HepG2 (cell line): ENCODE results near the gene NAB2. TPM values are rescaled to one million over a fixed set of nuclear protein-coding genes. Genes with fewer than 3 reads are reported as not detected.

Source experiments
- CSRNP1 ChIP-seq: sonication (generic); formaldehyde crosslinking; IDR thresholded peaks from 2 replicates; pipeline ENCODE4 v1.8.1; 2023; ENCODE audit warnings: mild to moderate bottlenecking, missing genetic modification reagents
- HIC2 ChIP-seq: sonication (generic); formaldehyde crosslinking; IDR thresholded peaks from 2 replicates; pipeline ENCODE4 v1.9.0; 2022; ENCODE audit warnings: low read depth, missing genetic modification reagents
- HMG20B ChIP-seq: conservative IDR thresholded peaks from 2 replicates; pipeline ENCODE4 v1.6.1; 2016; ENCODE audit warnings: missing genetic modification reagents, missing compliant biosample characterization
- HOMEZ ChIP-seq: IDR thresholded peaks from 2 replicates; pipeline ENCODE4 v1.6.1; 2016; ENCODE audit warnings: low read depth
- MATR3 ChIP-seq: sonication (generic); formaldehyde crosslinking; IDR thresholded peaks from 2 replicates; pipeline ENCODE4 v1.4.0; 2020; ENCODE audit warnings: missing genetic modification reagents
- NFRKB ChIP-seq: fragments of 450-650 bp; IDR thresholded peaks from 2 replicates; pipeline ENCODE4 v1.6.1; 2017
- RORA ChIP-seq: sonication (generic); formaldehyde crosslinking; IDR thresholded peaks from 2 replicates; pipeline ENCODE4 v1.5.0; 2020; ENCODE audit warnings: mild to moderate bottlenecking, missing genetic modification reagents, moderate library complexity
- SOX13 ChIP-seq, 3 experiments: fragments of 450-650 bp in 1 of 3; sonication (generic) in 1 of 3; formaldehyde crosslinking in 1 of 3; IDR thresholded peaks in 2 of 3; conservative IDR thresholded peaks in 1 of 3; 2 replicates each; pipeline versions ENCODE4 v1.5.0 to v1.6.1; 2016 to 2020; ENCODE audit warnings: antibody characterized with exemption in 1 of 3, mild to moderate bottlenecking in 1 of 3, missing compliant biosample characterization in 1 of 3, missing genetic modification reagents in 1 of 3, moderate library complexity in 1 of 3
- SRY ChIP-seq: sonication (generic); formaldehyde crosslinking; IDR thresholded peaks from 2 replicates; pipeline ENCODE4 v1.8.0; 2022; ENCODE audit warnings: mild to moderate bottlenecking, missing genetic modification reagents
- TBL1XR1 ChIP-seq: fragments of 150-350 bp; IDR thresholded peaks from 2 replicates; pipeline ENCODE4 v1.6.1; 2014; ENCODE audit warnings: borderline replicate concordance, low read length; ENCODE audit not compliant: partially characterized antibody
- ZBTB7B ChIP-seq: sonication (generic); formaldehyde crosslinking; IDR thresholded peaks from 2 replicates; pipeline ENCODE4 v1.4.0; 2020; ENCODE audit warnings: missing genetic modification reagents
- ZFP36 ChIP-seq: fragments of 150-350 bp; IDR thresholded peaks from 2 replicates; pipeline ENCODE4 v1.6.1; 2018; ENCODE audit warnings: borderline replicate concordance, low read length, low read depth; ENCODE audit not compliant: partially characterized antibody
- ZNF143 ChIP-seq: sonication (generic); formaldehyde crosslinking; IDR thresholded peaks from 2 replicates; pipeline ENCODE4 v1.4.0; 2020; ENCODE audit warnings: missing genetic modification reagents
- ZNF296 ChIP-seq: sonication (generic); formaldehyde crosslinking; conservative IDR thresholded peaks from 2 replicates; pipeline ENCODE4 v1.5.0; 2020; ENCODE audit warnings: mild to moderate bottlenecking, missing genetic modification reagents
- ZNF335 ChIP-seq: sonication (generic); formaldehyde crosslinking; IDR thresholded peaks from 2 replicates; pipeline ENCODE4 v1.4.0; 2020; ENCODE audit warnings: missing genetic modification reagents
- ZNF747 ChIP-seq: sonication (generic); formaldehyde crosslinking; IDR thresholded peaks from 2 replicates; pipeline ENCODE4 v1.8.1; 2023; ENCODE audit warnings: missing genetic modification reagents, mild to moderate bottlenecking, borderline replicate concordance
- ZNF816 ChIP-seq: sonication (generic); formaldehyde crosslinking; IDR thresholded peaks from 2 replicates; pipeline ENCODE4 v1.8.0; 2022; ENCODE audit warnings: missing genetic modification reagents, mild to moderate bottlenecking, borderline replicate concordance
- ZSCAN20 ChIP-seq: sonication (generic); formaldehyde crosslinking; IDR thresholded peaks from 2 replicates; pipeline ENCODE4 v1.4.0; 2020; ENCODE audit warnings: missing genetic modification reagents, mild to moderate bottlenecking, borderline replicate concordance
- polyA plus RNA-seq, 8 experiments: library from polyadenylated mRNA; depleted of rRNA in 3 of 8; stranded (reverse) in 7 of 8; unstranded in 1 of 8; fragments of >200 nt; fragmentation: Illumina TruSeq in 4 of 8; extraction: Trizol in 4 of 8; gene quantifications; 2 replicates each; pipeline versions ENCODE4 v1.2.1 to v1.2.3, GENCODE V29; 2011 to 2016; ENCODE audit warnings: low read depth in 4 of 8, missing spikeins in 1 of 8, mixed read lengths in 1 of 8; ENCODE audit not compliant: insufficient read depth in 1 of 8
- total RNA-seq, 5 experiments: library from RNA; depleted of rRNA; stranded (reverse); fragments of >200 nt; fragmentation: Illumina TruSeq; extraction: Trizol; gene quantifications; 2 replicates each; pipeline ENCODE4 v1.2.3, GENCODE V29; 2016; ENCODE audit warnings: low read depth in 1 of 5
- TF ChIP-seq, protein P1 (sequence below): sonication (generic); formaldehyde crosslinking; IDR thresholded peaks from 2 replicates; pipeline ENCODE4 v1.4.0; 2020; ENCODE audit warnings: missing genetic modification reagents, borderline replicate concordance
- TF ChIP-seq, protein P2 (sequence below): sonication (generic); formaldehyde crosslinking; IDR thresholded peaks from 2 replicates; pipeline ENCODE4 v1.5.0; 2020; ENCODE audit warnings: mild to moderate bottlenecking, low read depth, missing genetic modification reagents, borderline replicate concordance

Gene NAB2
- total and polyA plus RNA-seq, 2 of the 13 experiments (the other 11 are each of a cell fraction or from before 2014, with no cell fraction given): 11.7 to 12.9 TPM

DNA sequence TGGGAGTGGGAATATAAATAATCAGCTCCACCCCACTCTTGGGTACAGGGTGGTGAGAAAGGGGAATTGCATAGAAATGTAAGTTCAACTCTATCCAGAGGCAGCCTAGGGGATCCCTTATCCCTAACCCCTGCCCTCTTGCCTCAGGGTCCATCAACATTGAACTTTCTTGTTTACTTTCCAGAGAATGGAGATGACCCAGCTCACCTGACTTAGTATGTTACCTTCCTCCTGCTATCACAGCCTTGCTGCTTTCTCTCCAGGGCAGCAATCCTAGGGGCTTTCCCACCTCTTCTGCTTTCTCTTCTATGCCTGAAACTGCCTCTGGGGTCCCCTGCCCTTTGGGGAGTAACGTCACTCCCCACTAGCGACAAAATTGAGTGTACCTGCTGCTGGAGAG lies 42.0 kb downstream of the NAB2 start (continued):
- TF ChIP-seq HOMEZ (CRISPR knock-in tag) (no peak), ZNF816 (CRISPR knock-in tag) (no peak), SRY (no peak), HMG20B (CRISPR knock-in tag) (0 out of 2 replicates have a peak, but pooled peaks have one; percentile 48), TBL1XR1 (no peak), NFRKB (no peak), ZNF747 (CRISPR knock-in tag) (no peak), SOX13 (IDR thresholded peaks at IDR 0.05) (0 out of 2 replicates have a peak, but pooled peaks have one; percentile 10), SOX13 (CRISPR knock-in tag; conservative IDR thresholded peaks at IDR 0.05 in 1 of 2, IDR thresholded peaks at IDR 0.05 in 1 of 2) (peak in 1 of 2 experiments; percentile 80; a peak in 2 of 4 replicates), RORA (CRISPR knock-in tag) (no peak), HIC2 (CRISPR knock-in tag) (no peak), ZNF143 (CRISPR knock-in tag) (no peak), ZNF335 (no peak), ZNF296 (CRISPR knock-in tag) (no peak), CSRNP1 (no peak), ZBTB7B (CRISPR knock-in tag) (peak; percentile 81; the same call in 1 of the 2 replicates), ZFP36 (no peak), MATR3 (no peak), ZSCAN20 (no peak)
- TF ChIP-seq, protein P1, sequence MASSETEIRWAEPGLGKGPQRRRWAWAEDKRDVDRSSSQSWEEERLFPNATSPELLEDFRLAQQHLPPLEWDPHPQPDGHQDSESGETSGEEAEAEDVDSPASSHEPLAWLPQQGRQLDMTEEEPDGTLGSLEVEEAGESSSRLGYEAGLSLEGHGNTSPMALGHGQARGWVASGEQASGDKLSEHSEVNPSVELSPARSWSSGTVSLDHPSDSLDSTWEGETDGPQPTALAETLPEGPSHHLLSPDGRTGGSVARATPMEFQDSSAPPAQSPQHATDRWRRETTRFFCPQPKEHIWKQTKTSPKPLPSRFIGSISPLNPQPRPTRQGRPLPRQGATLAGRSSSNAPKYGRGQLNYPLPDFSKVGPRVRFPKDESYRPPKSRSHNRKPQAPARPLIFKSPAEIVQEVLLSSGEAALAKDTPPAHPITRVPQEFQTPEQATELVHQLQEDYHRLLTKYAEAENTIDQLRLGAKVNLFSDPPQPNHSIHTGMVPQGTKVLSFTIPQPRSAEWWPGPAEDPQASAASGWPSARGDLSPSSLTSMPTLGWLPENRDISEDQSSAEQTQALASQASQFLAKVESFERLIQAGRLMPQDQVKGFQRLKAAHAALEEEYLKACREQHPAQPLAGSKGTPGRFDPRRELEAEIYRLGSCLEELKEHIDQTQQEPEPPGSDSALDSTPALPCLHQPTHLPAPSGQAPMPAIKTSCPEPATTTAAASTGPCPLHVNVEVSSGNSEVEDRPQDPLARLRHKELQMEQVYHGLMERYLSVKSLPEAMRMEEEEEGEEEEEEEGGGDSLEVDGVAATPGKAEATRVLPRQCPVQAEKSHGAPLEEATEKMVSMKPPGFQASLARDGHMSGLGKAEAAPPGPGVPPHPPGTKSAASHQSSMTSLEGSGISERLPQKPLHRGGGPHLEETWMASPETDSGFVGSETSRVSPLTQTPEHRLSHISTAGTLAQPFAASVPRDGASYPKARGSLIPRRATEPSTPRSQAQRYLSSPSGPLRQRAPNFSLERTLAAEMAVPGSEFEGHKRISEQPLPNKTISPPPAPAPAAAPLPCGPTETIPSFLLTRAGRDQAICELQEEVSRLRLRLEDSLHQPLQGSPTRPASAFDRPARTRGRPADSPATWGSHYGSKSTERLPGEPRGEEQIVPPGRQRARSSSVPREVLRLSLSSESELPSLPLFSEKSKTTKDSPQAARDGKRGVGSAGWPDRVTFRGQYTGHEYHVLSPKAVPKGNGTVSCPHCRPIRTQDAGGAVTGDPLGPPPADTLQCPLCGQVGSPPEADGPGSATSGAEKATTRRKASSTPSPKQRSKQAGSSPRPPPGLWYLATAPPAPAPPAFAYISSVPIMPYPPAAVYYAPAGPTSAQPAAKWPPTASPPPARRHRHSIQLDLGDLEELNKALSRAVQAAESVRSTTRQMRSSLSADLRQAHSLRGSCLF: no peak
- TF ChIP-seq, protein P2, sequence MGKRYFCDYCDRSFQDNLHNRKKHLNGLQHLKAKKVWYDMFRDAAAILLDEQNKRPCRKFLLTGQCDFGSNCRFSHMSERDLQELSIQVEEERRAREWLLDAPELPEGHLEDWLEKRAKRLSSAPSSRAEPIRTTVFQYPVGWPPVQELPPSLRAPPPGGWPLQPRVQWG (CRISPR knock-in tag): no peak
